ENCODE results near the gene RNF123.

The RNF123 gene

DNA sequence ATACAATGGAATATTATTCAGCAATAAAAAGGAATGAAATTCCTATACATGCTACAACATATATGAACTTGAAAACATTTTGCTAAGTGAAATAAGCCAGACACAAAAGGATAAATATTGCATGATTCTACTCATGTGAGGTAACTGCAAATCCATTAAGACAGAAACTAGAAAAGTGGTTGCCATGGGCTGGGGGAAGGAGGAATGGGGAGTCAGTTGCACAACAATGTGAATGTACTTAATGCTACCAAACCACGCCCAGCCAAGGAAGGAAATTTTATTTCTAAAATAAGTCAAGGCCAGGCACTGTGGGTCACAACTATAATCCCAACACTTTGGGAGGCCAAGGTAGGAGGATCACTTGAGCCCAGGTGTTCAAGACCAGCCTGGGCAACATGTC is 44.2 kb downstream of the RNF123 start:
- Histone ChIP-seq H3K9ac (no peak overlapping the region), H3K4me1 (no peaks in the 10 kb centered on the region), H3K9me3 (ENCODE audit: control insufficient read depth, low read length) (no peaks in the 10 kb centered on the region), H3K4me3 (ENCODE audit: low read depth, low read length) (no peak overlapping the region), H2AFZ (no peak overlapping the region), H3K79me2 (peaks cover 12% of the 10 kb centered on the region), H3K36me3 (ENCODE audit: control insufficient read depth, insufficient read depth, low read length) (no peaks in the 10 kb centered on the region), H3K27ac (no peak overlapping the region), H3K27me3 (ENCODE audit: control insufficient read depth, insufficient read depth, low read length) (no peaks in the 10 kb centered on the region), H3K4me2 (ENCODE audit: low read length) (no peak overlapping the region)
- TF ChIP-seq, protein P1, sequence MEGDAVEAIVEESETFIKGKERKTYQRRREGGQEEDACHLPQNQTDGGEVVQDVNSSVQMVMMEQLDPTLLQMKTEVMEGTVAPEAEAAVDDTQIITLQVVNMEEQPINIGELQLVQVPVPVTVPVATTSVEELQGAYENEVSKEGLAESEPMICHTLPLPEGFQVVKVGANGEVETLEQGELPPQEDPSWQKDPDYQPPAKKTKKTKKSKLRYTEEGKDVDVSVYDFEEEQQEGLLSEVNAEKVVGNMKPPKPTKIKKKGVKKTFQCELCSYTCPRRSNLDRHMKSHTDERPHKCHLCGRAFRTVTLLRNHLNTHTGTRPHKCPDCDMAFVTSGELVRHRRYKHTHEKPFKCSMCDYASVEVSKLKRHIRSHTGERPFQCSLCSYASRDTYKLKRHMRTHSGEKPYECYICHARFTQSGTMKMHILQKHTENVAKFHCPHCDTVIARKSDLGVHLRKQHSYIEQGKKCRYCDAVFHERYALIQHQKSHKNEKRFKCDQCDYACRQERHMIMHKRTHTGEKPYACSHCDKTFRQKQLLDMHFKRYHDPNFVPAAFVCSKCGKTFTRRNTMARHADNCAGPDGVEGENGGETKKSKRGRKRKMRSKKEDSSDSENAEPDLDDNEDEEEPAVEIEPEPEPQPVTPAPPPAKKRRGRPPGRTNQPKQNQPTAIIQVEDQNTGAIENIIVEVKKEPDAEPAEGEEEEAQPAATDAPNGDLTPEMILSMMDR (IDR thresholded peaks at IDR 0.05): no peak

DNA sequence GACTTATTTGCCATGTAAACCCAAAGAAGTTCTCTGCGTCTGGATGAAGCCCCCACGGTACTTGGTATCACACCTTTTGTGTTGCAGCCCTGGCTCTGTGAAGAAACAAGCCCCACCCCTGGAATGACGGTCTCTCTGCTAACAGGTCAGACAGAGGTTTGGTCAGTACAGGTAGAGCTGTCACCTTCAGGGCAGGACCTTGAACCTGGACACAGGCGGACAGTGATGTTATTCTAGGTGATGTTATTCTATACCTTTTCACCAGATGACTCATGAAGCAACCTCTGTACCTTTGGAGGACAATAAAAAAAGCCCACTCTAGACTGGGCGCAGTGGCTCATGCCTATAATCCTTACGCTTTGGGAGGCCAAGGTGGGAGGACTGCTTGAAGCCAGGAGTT is 45.4 kb downstream of the RNF123 start:
- no peak overlapping the region for H2AFZ ChIP-seq
- peaks cover 16% of the 10 kb centered on the region for H3K79me2 ChIP-seq
- TF ChIP-seq, protein P1 (IDR thresholded peaks at IDR 0.05): no peak
- H3K4me2 ChIP-seq (ENCODE audit: low read length): no peak overlapping the region
- H3K27me3 ChIP-seq (ENCODE audit: control insufficient read depth, insufficient read depth, low read length): no peaks in the 10 kb centered on the region
- no peak overlapping the region for H3K9ac ChIP-seq
- no peak overlapping the region for H3K4me3 ChIP-seq (ENCODE audit: low read depth, low read length)
- H3K36me3 ChIP-seq (ENCODE audit: control insufficient read depth, insufficient read depth, low read length): no peaks in the 10 kb centered on the region
- H3K4me1 ChIP-seq: no peaks in the 10 kb centered on the region
- no peak overlapping the region for H3K27ac ChIP-seq
- no peaks in the 10 kb centered on the region for H3K9me3 ChIP-seq (ENCODE audit: control insufficient read depth, low read length)

- Histone ChIP-seq H3K9ac (no peak overlapping the region), H3K27me3 (ENCODE audit: control insufficient read depth, insufficient read depth, low read length) (no peaks in the 10 kb centered on the region), H3K27ac (no peak overlapping the region), H3K4me3 (ENCODE audit: low read depth, low read length) (no peak overlapping the region), H3K4me2 (ENCODE audit: low read length) (no peak overlapping the region), H3K9me3 (ENCODE audit: control insufficient read depth, low read length) (no peaks in the 10 kb centered on the region), H3K36me3 (ENCODE audit: control insufficient read depth, insufficient read depth, low read length) (no peaks in the 10 kb centered on the region), H3K4me1 (no peaks in the 10 kb centered on the region), H2AFZ (no peak overlapping the region), H3K79me2 (peaks cover 24% of the 10 kb centered on the region)
- TF ChIP-seq, protein P1 (IDR thresholded peaks at IDR 0.05): no peak
Observed at GRCh38 chr3:49738067-49738713, 48.8 kb downstream of the RNF123 start.

GRCh38 chr3:49740427-49740826 is 51.1 kb downstream of the RNF123 start:
- Histone ChIP-seq H3K9me3 (ENCODE audit: control insufficient read depth, low read length) (no peaks in the 10 kb centered on the region), H3K27me3 (ENCODE audit: control insufficient read depth, insufficient read depth, low read length) (no peaks in the 10 kb centered on the region), H2AFZ (no peak overlapping the region), H3K4me3 (ENCODE audit: low read depth, low read length) (no peak overlapping the region), H3K9ac (no peak overlapping the region), H3K4me2 (ENCODE audit: low read length) (no peak overlapping the region), H3K36me3 (ENCODE audit: control insufficient read depth, insufficient read depth, low read length) (no peaks in the 10 kb centered on the region), H3K4me1 (no peaks in the 10 kb centered on the region), H3K27ac (no peak overlapping the region), H3K79me2 (peaks cover 34% of the 10 kb centered on the region)
- TF ChIP-seq, protein P1 (IDR thresholded peaks at IDR 0.05): no peak

GRCh38 chr3:49745986-49746385 is 56.6 kb downstream of the RNF123 start:
- H3K9me3 ChIP-seq (ENCODE audit: control insufficient read depth, low read length): no peaks in the 10 kb centered on the region

More at GRCh38 chr3:49745986-49746385, 56.6 kb downstream of the RNF123 start:
- Histone ChIP-seq H3K36me3 (ENCODE audit: control insufficient read depth, insufficient read depth, low read length) (no peaks in the 10 kb centered on the region), H3K27ac (no peak overlapping the region), H3K27me3 (ENCODE audit: control insufficient read depth, insufficient read depth, low read length) (no peaks in the 10 kb centered on the region), H3K9ac (no peak overlapping the region), H3K4me3 (ENCODE audit: low read depth, low read length) (no peak overlapping the region), H2AFZ (no peak overlapping the region), H3K4me2 (ENCODE audit: low read length) (no peak overlapping the region), H3K79me2 (peaks cover 41% of the 10 kb centered on the region), H3K4me1 (no peaks in the 10 kb centered on the region)
- TF ChIP-seq, protein P1 (IDR thresholded peaks at IDR 0.05): no peak

Data from parathyroid adenoma (tissue), 2 donors.